CD14-positive monocyte (primary cell): Measurements from ENCODE around the gene ST6GALNAC3. TPM values are rescaled to one million over a fixed set of nuclear protein-coding genes. Genes with fewer than 3 reads are reported as not detected.

Source experiments
- DNase-seq, 3 donors: peaks; one replicate each; pipeline ENCODE4 v3.0.0-alpha.2; 2011 to 2022
- H2AFZ ChIP-seq: 2 replicates; pipeline ENCODE4 v1.6.0; 2012; ENCODE audit warnings: mild to moderate bottlenecking, low read depth, low read length, inconsistent platforms; ENCODE audit not compliant: insufficient read depth, poor library complexity, severe bottlenecking
- H3K27ac ChIP-seq, 2 donors: 1 replicate in 1 of 2; 2 replicates in 1 of 2; pipeline ENCODE4 v1.5.1; 2012 to 2013; ENCODE audit warnings: low read length in 2 of 2, control low read depth in 1 of 2, inconsistent platforms in 1 of 2, low read depth in 1 of 2, mild to moderate bottlenecking in 1 of 2
- H3K27me3 ChIP-seq, 2 donors: one replicate each; pipeline versions ENCODE4 v1.6.0 to v1.6.1; 2011 to 2013; ENCODE audit warnings: low read length in 2 of 2; ENCODE audit not compliant: control insufficient read depth in 2 of 2, insufficient read depth in 2 of 2
- H3K36me3 ChIP-seq, 2 donors: replicated peaks in 1 of 2; 1 replicate in 1 of 2; 2 replicates in 1 of 2; pipeline versions ENCODE4 v1.5.1 to v1.6.1; 2012 to 2013; ENCODE audit warnings: low read length in 2 of 2, control low read depth in 1 of 2, inconsistent platforms in 1 of 2, mild to moderate bottlenecking in 1 of 2; ENCODE audit not compliant: insufficient read depth in 2 of 2, control insufficient read depth in 1 of 2
- H3K4me1 ChIP-seq, 2 donors: 1 replicate in 1 of 2; 2 replicates in 1 of 2; pipeline versions ENCODE4 v1.5.1 to v1.6.1; 2012 to 2013; ENCODE audit warnings: low read length in 2 of 2, control low read depth in 1 of 2, inconsistent platforms in 1 of 2, mild to moderate bottlenecking in 1 of 2, moderate library complexity in 1 of 2; ENCODE audit not compliant: insufficient read depth in 2 of 2, control insufficient read depth in 1 of 2
- H3K4me2 ChIP-seq: replicated peaks from 2 replicates; pipeline ENCODE3; 2012; ENCODE audit warnings: low read length, moderate library complexity, mild to moderate bottlenecking; ENCODE audit not compliant: poor library complexity, severe bottlenecking; ENCODE audit errors: extremely low read depth
- H3K4me3 ChIP-seq, 3 experiments: fragments of 200-600 bp in 1 of 3; sonication (generic) in 1 of 3; replicated peaks in 1 of 3; 1 replicate in 2 of 3; 2 replicates in 1 of 3; pipeline ENCODE4 v1.5.1; 2011 to 2013; ENCODE audit warnings: low read length in 3 of 3, mild to moderate bottlenecking in 3 of 3, control low read depth in 2 of 3, low read depth in 2 of 3, inconsistent platforms in 1 of 3, moderate library complexity in 1 of 3
- H3K79me2 ChIP-seq: 2 replicates; pipeline ENCODE4 v1.6.0; 2012; ENCODE audit warnings: mild to moderate bottlenecking, control low read depth, inconsistent platforms, low read length, moderate library complexity; ENCODE audit not compliant: insufficient read depth
- H3K9ac ChIP-seq: 2 replicates; pipeline ENCODE4 v1.6.0; 2017; ENCODE audit warnings: low read length, mild to moderate bottlenecking; ENCODE audit not compliant: insufficient read depth, poor library complexity, severe bottlenecking
- H3K9me3 ChIP-seq, 2 donors: replicated peaks in 1 of 2; 1 replicate in 1 of 2; 2 replicates in 1 of 2; pipeline versions ENCODE4 v1.5.1 to v1.6.1; 2012 to 2013; ENCODE audit warnings: low read length in 2 of 2, control low read depth in 1 of 2; ENCODE audit not compliant: control insufficient read depth in 1 of 2, insufficient read depth in 1 of 2
- H4K20me1 ChIP-seq: 2 replicates; pipeline ENCODE4 v1.6.0; 2012; ENCODE audit warnings: mild to moderate bottlenecking, low read length, control low read depth, moderate library complexity; ENCODE audit not compliant: insufficient read depth
- H3K27ac Mint-ChIP-seq, 7 donors: one replicate each; pipeline ENCODE4 v1.8.0; 2020; ENCODE audit warnings: mild to moderate bottlenecking in 7 of 7, mixed read lengths in 7 of 7, moderate library complexity in 6 of 7, inconsistent platforms in 2 of 7
- H3K27me3 Mint-ChIP-seq, 3 donors: one replicate each; pipeline ENCODE4 v1.8.0; 2021 to 2022; ENCODE audit warnings: low read depth in 3 of 3, mild to moderate bottlenecking in 3 of 3, mixed read lengths in 3 of 3, moderate library complexity in 3 of 3, inconsistent platforms in 1 of 3
- H3K36me3 Mint-ChIP-seq, 2 donors: one replicate each; pipeline ENCODE4 v1.8.0; 2020; ENCODE audit warnings: mixed read lengths in 2 of 2, inconsistent platforms in 1 of 2, mild to moderate bottlenecking in 1 of 2
- H3K4me1 Mint-ChIP-seq: one replicate; pipeline ENCODE4 v1.8.0; 2020; ENCODE audit warnings: mild to moderate bottlenecking, mixed read lengths
- H3K4me3 Mint-ChIP-seq, 2 donors: one replicate each; pipeline ENCODE4 v1.8.0; 2020; ENCODE audit warnings: mild to moderate bottlenecking in 2 of 2, mixed read lengths in 2 of 2, moderate library complexity in 1 of 2
- H3K9me3 Mint-ChIP-seq, 7 donors: one replicate each; pipeline ENCODE4 v1.8.0; 2020 to 2022; ENCODE audit warnings: mixed read lengths in 7 of 7, mild to moderate bottlenecking in 6 of 7, moderate library complexity in 6 of 7, inconsistent platforms in 2 of 7
- WGBS: methylation state at CpG from one replicate; pipeline ENCODE4 v1.1.5; 2013; ENCODE audit warnings: missing lambda C conversion rate; ENCODE audit not compliant: insufficient coverage; 5-methylcytosine and 5-hydroxymethylcytosine counted together
- intact Hi-C, 2 donors: fragments of 100-400 bp; cut with micrococcal nuclease; formaldehyde crosslinking; loops; one replicate each; pipeline versions ENCODE4 v1.15.0 to v1.15.1; 2023
- polyA plus RNA-seq, 3 donors: library from polyadenylated mRNA; depleted of rRNA in 1 of 3; unstranded in 2 of 3; stranded (reverse) in 1 of 3; fragments of 300-500 nt in 2 of 3; fragments of >200 nt in 1 of 3; fragmentation: Illumina TruSeq in 2 of 3; gene quantifications; 1 replicate in 2 of 3; 2 replicates in 1 of 3; pipeline ENCODE4 v1.2.3, GENCODE V29; 2012 to 2021
- TF ChIP-seq, protein P1 (sequence below): fragments of 200-600 bp; IDR thresholded peaks from one replicate; pipeline ENCODE4 v1.8.0; 2022; ENCODE audit warnings: antibody characterized with exemption, mild to moderate bottlenecking

ST6GALNAC3 gene
- polyA plus RNA-seq, 3 donors = 6.5 to 9.2 (median 7.6) TPM

DNA sequence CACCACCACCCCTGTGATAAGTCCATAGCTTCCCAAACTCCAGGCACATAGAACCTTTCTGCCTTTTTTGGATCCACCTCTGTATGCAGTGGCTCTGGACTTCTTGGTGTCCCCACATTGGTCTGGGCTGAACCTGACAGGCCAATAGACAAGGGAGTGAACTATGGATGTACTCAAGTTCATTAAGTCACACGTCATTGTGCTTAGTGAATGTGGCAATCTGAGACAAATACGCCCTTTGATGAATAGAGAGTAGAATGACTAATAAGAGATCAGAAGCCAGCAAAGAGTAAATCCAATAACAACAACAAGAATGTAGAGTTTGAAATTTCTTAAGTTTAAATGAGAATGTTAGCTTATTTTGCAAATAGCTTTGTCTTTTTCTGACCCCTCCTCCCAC is 114.8 kb downstream of the ST6GALNAC3 start:
- Mint-ChIP-seq H3K4me1 (peaks cover 2% of the 10 kb centered on the region), H3K9me3 (peaks cover 0 to 7% (median 2%) of the 10 kb centered on the region in 7 donors), H3K27me3 (no peaks in the 10 kb centered on the region), H3K27ac (no peak overlapping the region), H3K4me3 (no peak overlapping the region), H3K36me3 (no peaks in the 10 kb centered on the region)
- H3K36me3 ChIP-seq = no peaks in the 10 kb centered on the region
- TF ChIP-seq, protein P1, sequence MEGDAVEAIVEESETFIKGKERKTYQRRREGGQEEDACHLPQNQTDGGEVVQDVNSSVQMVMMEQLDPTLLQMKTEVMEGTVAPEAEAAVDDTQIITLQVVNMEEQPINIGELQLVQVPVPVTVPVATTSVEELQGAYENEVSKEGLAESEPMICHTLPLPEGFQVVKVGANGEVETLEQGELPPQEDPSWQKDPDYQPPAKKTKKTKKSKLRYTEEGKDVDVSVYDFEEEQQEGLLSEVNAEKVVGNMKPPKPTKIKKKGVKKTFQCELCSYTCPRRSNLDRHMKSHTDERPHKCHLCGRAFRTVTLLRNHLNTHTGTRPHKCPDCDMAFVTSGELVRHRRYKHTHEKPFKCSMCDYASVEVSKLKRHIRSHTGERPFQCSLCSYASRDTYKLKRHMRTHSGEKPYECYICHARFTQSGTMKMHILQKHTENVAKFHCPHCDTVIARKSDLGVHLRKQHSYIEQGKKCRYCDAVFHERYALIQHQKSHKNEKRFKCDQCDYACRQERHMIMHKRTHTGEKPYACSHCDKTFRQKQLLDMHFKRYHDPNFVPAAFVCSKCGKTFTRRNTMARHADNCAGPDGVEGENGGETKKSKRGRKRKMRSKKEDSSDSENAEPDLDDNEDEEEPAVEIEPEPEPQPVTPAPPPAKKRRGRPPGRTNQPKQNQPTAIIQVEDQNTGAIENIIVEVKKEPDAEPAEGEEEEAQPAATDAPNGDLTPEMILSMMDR = no peak
- H3K27me3 ChIP-seq = no peaks in the 10 kb centered on the region
- H2AFZ ChIP-seq = no peak overlapping the region
- intact Hi-C loops = no loop called here
- no peaks in the 10 kb centered on the region for H4K20me1 ChIP-seq
- H3K9me3 ChIP-seq = no peaks in the 10 kb centered on the region
- H3K4me2 ChIP-seq = no peak overlapping the region
- H3K4me3 ChIP-seq = no peak overlapping the region
- no peaks in the 10 kb centered on the region for H3K79me2 ChIP-seq
- no peak for DNase-seq
- no peak overlapping the region for H3K27ac ChIP-seq
- H3K9ac ChIP-seq = no peak overlapping the region
- 20% methylated on average over 1 of the region's 2 CpGs for WGBS
- no peaks in the 10 kb centered on the region for H3K4me1 ChIP-seq

DNA sequence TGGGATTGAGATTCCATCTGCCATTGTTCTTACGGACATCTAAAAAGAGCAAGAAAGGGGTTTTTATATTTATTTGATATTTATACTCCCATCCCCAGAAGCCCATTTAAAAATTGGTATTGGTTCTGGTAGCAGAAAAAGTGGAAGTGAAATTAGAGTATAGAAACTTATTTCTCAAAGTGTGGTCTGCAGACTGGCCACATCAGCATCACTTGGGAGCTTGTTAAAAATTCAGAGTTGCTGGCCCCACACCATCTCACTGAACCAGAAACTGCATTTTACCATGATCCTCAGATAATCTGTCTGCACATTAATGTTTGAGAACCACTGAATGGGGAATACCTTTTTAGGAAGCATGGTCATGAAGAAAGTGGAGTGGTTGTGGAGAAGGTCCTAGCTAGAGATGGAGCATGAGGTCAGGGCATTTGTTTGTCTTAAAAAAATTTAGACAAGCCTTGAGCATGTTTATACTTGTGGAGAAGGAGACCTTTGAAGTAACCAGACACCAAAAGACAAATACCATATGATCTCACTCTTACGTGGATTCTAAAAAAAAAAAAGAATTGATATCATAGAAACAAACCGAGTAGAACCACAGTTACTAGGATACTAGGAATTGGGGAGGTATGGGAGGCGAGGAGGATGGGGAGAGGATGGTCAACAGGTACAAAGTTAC is 116.3 kb downstream of the ST6GALNAC3 start:
- H4K20me1 ChIP-seq = no peaks in the 10 kb centered on the region
- no peaks in the 10 kb centered on the region for H3K27me3 ChIP-seq
- 100% methylated on average over 1 of the region's 4 CpGs for WGBS
- Mint-ChIP-seq H3K4me1 (peaks cover 2% of the 10 kb centered on the region), H3K27ac (no peak overlapping the region), H3K36me3 (no peaks in the 10 kb centered on the region), H3K9me3 (peaks cover 0 to 7% (median 0%) of the 10 kb centered on the region in 7 donors), H3K27me3 (no peaks in the 10 kb centered on the region), H3K4me3 (no peak overlapping the region)
- intact Hi-C loops = no loop called here
- H3K4me1 ChIP-seq = no peaks in the 10 kb centered on the region
- H3K36me3 ChIP-seq = no peaks in the 10 kb centered on the region
- no peak overlapping the region for H3K4me2 ChIP-seq
- no peak overlapping the region for H3K4me3 ChIP-seq
- no peak overlapping the region for H3K27ac ChIP-seq
- H2AFZ ChIP-seq = no peak overlapping the region
- no peak overlapping the region for H3K9ac ChIP-seq
- TF ChIP-seq, protein P1 = no peak
- no peaks in the 10 kb centered on the region for H3K79me2 ChIP-seq
- H3K9me3 ChIP-seq = no peaks in the 10 kb centered on the region
- DNase-seq = no peak
